Central memory CD8-positive, alpha-beta T cell (primary cell): Measurements from ENCODE around the gene ENDOG.

Source experiments
- ATAC-seq: fragments of 150-1000 bp; cut with Tn5 transposase; replicated peaks from 2 replicates; pipeline ENCODE4 v1.10.0; 2022; ENCODE audit warnings: mild to moderate bottlenecking, moderate FRiP score, moderate number of reproducible peaks; ENCODE audit not compliant: poor library complexity, severe bottlenecking; ENCODE audit errors: extremely low read depth
- DNase-seq, 2 donors: peaks; one replicate each; pipeline ENCODE4 v3.0.0; 2021; ENCODE audit warnings: low spot score in 2 of 2
- H3K27ac Mint-ChIP-seq: one replicate; pipeline ENCODE4 v1.8.0; 2022; ENCODE audit warnings: low read depth, mild to moderate bottlenecking, moderate library complexity, mixed read lengths
- H3K27me3 Mint-ChIP-seq: one replicate; pipeline ENCODE4 v1.8.0; 2022; ENCODE audit warnings: mixed read lengths
- H3K36me3 Mint-ChIP-seq: one replicate; pipeline ENCODE4 v1.8.0; 2022; ENCODE audit warnings: mild to moderate bottlenecking, moderate library complexity, mixed read lengths; ENCODE audit not compliant: insufficient read depth
- H3K4me1 Mint-ChIP-seq: one replicate; pipeline ENCODE4 v1.8.0; 2022; ENCODE audit warnings: mixed read lengths
- H3K4me3 Mint-ChIP-seq: one replicate; pipeline ENCODE4 v1.8.0; 2022; ENCODE audit warnings: mild to moderate bottlenecking, moderate library complexity, mixed read lengths
- H3K9me3 Mint-ChIP-seq: one replicate; pipeline ENCODE4 v1.8.0; 2022; ENCODE audit warnings: mixed read lengths

The ENDOG gene

GRCh38 chr9:128824911-128825310 is 6.6 kb downstream of the ENDOG start:
- Mint-ChIP-seq H3K4me1 (peaks cover 32% of the 10 kb centered on the region), H3K9me3 (no peaks in the 10 kb centered on the region), H3K36me3 (peaks cover 17% of the 10 kb centered on the region), H3K27ac (no peak overlapping the region), H3K27me3 (no peaks in the 10 kb centered on the region), H3K4me3 (no peak overlapping the region)
- DNase-seq = no peak
- no peak for ATAC-seq

DNA sequence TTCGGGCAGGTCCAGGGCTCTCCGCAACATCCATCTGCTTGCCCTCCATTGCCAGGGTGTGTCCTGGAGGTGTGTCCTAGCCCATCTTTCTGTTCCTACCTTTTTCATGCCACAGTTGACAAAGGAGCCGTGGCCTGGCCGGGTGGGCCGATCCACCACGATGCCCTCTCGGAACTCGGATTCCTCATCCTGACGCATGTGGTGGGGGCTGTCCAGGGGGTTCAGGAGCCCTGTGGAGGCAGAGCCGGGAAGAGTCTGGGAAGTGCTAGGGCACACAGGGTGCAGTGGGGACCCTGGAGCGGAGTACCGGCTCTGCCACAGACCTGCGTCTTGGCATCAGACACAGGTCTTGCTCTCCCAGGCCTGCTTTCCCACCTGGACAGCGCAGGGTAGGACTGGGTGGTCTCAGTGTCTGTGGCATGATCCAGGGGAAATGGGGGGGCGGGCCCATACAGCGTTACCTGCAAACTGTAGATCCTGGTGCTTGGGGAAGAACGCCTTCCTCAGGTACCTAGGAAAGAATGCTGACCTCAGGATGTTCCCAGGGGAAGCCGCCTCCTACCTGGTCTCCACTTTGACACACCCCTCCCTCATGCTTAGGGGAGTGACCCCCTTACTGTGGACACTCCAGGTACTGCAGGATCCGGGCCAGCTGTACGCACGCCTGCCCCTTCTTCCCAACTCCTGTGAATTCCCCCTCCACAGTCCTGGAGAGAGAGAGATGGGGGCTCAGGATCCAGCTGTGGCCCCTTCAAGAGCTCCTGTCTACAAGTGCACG is 7.8 kb downstream of the ENDOG start:
- H3K4me3 Mint-ChIP-seq = no peak overlapping the region
- no peak overlapping the region for H3K27ac Mint-ChIP-seq
- no peak for ATAC-seq
- H3K9me3 Mint-ChIP-seq = no peaks in the 10 kb centered on the region
- H3K36me3 Mint-ChIP-seq = peaks cover 13% of the 10 kb centered on the region
- DNase-seq = no peak
- peaks cover 25% of the 10 kb centered on the region for H3K4me1 Mint-ChIP-seq
- H3K27me3 Mint-ChIP-seq = no peaks in the 10 kb centered on the region

DNA sequence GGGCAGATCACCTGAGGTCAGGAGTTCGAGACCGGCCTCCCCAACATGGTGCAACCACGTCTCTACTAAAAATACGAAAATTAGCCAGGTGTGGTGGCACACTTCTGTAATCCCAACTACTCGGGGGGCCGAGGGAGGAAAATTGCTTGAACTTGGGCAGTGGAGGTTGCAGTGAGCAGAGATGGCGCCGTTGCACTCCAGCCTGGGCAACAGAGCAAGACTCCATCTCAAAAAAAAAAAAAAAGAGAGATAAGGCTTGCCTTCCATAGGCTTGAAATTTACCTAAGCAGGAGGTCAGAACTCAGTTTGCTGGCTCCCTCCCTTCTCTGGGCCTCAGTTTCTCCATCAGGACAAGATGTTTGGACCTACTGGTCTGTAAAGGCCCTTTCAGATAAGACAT is 10.0 kb downstream of the ENDOG start:
- DNase-seq (no peak), ATAC-seq (no peak)
- Mint-ChIP-seq H3K4me3 (peak overlapping the region; percentile 97), H3K27ac (peak overlapping the region; percentile 93), H3K27me3 (no peaks in the 10 kb centered on the region), H3K36me3 (peaks cover 14% of the 10 kb centered on the region), H3K9me3 (no peaks in the 10 kb centered on the region), H3K4me1 (peaks cover 20% of the 10 kb centered on the region)

- Mint-ChIP-seq H3K4me1 (peaks cover 20% of the 10 kb centered on the region), H3K4me3 (peak overlapping the region; percentile 97), H3K9me3 (no peaks in the 10 kb centered on the region), H3K27me3 (no peaks in the 10 kb centered on the region), H3K36me3 (peaks cover 14% of the 10 kb centered on the region), H3K27ac (peak overlapping the region; percentile 93)
- ATAC-seq (no peak), DNase-seq (no peak)
These were observed 10.6 kb downstream of the ENDOG start for GRCh38 chr9:128828719-128829452.

- Mint-ChIP-seq H3K27me3 (no peaks in the 10 kb centered on the region), H3K27ac (peak within 1 kb of the TSS; percentile 93), H3K4me1 (peaks cover 20% of the 10 kb centered on the region), H3K9me3 (no peaks in the 10 kb centered on the region), H3K4me3 (peak within 1 kb of the TSS; percentile 97), H3K36me3 (peaks cover 10% of the 10 kb centered on the region)
- peak; percentile 83 to 92 for DNase-seq
- peak; percentile 99 for ATAC-seq
These were observed 11.4 kb downstream of the ENDOG start, which contains the start of gene SPOUT1 for GRCh38 chr9:128829477-128830251. SPOUT1 (minus strand) TSS chr9:128829794; CDS start chr9:128829780, 14 bp downstream.

DNA sequence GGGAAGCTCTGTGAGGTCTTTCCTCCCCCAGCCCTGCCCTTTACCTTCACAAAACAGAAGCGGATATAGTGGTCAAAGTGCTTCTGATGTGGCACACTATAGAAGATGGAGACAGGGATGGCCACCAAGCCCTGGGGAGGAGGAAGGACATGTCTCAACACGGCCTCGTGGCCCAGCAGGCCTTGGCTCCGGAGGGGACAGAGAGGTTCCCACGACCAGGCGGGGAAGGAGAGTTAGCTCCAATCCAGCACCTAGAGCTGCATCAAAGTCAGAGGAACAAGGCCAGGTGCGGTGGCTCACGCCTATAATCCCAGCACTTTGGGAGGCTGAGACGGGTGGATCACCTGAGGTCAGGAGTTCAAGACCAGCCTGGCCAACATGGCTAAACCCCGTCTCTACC is 15.4 kb downstream of the ENDOG start:
- Mint-ChIP-seq H3K4me3 (no peak overlapping the region), H3K27me3 (no peaks in the 10 kb centered on the region), H3K36me3 (peaks cover 7% of the 10 kb centered on the region), H3K9me3 (no peaks in the 10 kb centered on the region), H3K27ac (peak overlapping the region; percentile 83), H3K4me1 (peaks cover 16% of the 10 kb centered on the region)
- ATAC-seq (no peak), DNase-seq (no peak)

DNA sequence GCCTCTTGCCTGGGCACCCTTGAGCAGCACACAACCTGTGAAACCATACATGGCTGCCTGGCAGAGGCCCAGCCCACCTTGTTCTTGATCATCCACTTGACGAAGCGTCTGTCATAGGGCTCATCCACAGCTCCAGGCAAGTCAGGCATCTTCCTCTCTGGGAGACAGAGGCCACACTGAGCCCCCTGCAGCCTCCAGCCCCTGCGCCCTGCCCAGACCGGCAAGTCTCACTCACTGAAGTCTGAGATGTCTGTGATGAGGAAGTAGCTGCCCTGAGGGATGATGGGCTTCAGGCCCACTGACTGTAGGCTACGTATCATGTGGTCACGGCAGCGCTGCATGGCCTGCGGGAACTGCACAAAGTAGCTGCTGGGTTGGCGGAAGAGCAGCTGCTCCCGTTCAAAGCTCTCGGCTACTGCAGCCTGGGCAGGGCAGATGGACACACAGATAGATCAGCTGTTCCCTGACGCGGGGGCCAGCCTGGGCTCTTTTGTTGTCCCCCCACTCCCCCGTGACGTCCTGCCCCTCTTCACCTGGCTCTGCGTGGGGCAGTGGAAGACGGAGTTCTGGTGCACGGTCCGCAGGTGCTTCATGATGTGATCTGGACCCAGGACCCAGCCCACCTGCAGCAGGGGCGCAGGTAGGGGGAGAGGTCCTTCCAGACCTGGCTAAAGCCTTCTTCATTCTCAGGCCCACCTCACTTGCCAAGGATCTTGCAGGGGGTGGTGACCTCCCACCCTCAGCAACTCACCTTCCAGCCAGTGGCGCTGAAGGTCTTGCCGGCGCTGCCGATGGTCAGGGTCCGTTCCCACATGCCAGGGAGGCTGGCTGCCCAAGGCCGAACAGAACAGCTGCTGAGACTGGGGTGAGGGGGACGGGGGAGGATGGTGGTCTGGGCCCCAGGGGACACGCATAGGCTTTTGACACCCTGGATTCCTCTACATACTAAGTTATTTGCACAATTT is 17.2 kb downstream of the ENDOG start:
- no peaks in the 10 kb centered on the region for H3K4me1 Mint-ChIP-seq
- no peak overlapping the region for H3K27ac Mint-ChIP-seq
- no peaks in the 10 kb centered on the region for H3K9me3 Mint-ChIP-seq
- no peak for ATAC-seq
- no peak overlapping the region for H3K4me3 Mint-ChIP-seq
- peaks cover 7% of the 10 kb centered on the region for H3K36me3 Mint-ChIP-seq
- no peaks in the 10 kb centered on the region for H3K27me3 Mint-ChIP-seq
- DNase-seq = no peak

DNA sequence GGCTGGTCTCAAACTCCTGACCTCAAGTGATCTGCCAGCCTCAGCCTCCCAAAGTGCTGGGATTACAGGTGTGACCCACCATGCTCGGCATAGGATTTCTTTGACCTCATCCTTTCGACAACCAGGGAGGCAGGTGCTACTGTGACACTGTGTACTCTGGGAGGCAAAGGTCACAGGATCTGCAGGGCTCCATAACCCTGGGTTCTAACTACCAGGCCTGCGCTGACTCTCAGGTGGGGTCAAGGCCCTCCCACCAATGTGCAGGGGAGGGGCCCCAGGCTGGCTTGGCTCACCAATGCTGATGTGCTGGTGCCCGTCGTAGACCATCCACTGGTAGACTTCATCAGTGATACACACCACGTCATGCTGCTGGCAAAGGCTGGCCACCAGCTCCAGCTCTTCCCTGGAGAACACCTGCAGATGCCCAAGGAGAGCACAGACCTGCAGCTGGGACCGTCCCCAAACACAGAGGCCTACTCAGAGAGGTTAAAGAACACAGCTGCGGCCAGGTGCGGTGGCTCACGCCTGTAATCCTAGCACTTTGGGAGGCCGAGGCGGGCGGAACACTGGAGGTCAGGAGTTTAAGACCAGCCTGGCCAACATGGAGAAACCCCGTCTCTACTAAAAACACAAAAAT is 18.3 kb downstream of the ENDOG start:
- no peak for ATAC-seq
- H3K4me1 Mint-ChIP-seq = no peaks in the 10 kb centered on the region
- H3K27me3 Mint-ChIP-seq = no peaks in the 10 kb centered on the region

GRCh38 chr9:128838338-128838737 is 20.0 kb downstream of the ENDOG start:
- Mint-ChIP-seq H3K4me1 (no peaks in the 10 kb centered on the region), H3K27me3 (no peaks in the 10 kb centered on the region), H3K27ac (no peak overlapping the region), H3K4me3 (no peak overlapping the region), H3K9me3 (no peaks in the 10 kb centered on the region), H3K36me3 (peaks cover 10% of the 10 kb centered on the region)
- no peak for ATAC-seq
- no peak for DNase-seq

More for the DNA sequence above, 18.3 kb downstream of the ENDOG start:
- H3K9me3 Mint-ChIP-seq = no peaks in the 10 kb centered on the region
- no peak overlapping the region for H3K4me3 Mint-ChIP-seq
- no peak for DNase-seq
- no peak overlapping the region for H3K27ac Mint-ChIP-seq
- peaks cover 7% of the 10 kb centered on the region for H3K36me3 Mint-ChIP-seq

GRCh38 chr9:128840524-128840923 is 22.2 kb downstream of the ENDOG start:
- Mint-ChIP-seq H3K9me3 (no peaks in the 10 kb centered on the region), H3K4me3 (no peak overlapping the region), H3K27me3 (no peaks in the 10 kb centered on the region), H3K4me1 (no peaks in the 10 kb centered on the region), H3K27ac (no peak overlapping the region), H3K36me3 (peaks cover 11% of the 10 kb centered on the region)
- ATAC-seq = no peak
- no peak for DNase-seq

DNA sequence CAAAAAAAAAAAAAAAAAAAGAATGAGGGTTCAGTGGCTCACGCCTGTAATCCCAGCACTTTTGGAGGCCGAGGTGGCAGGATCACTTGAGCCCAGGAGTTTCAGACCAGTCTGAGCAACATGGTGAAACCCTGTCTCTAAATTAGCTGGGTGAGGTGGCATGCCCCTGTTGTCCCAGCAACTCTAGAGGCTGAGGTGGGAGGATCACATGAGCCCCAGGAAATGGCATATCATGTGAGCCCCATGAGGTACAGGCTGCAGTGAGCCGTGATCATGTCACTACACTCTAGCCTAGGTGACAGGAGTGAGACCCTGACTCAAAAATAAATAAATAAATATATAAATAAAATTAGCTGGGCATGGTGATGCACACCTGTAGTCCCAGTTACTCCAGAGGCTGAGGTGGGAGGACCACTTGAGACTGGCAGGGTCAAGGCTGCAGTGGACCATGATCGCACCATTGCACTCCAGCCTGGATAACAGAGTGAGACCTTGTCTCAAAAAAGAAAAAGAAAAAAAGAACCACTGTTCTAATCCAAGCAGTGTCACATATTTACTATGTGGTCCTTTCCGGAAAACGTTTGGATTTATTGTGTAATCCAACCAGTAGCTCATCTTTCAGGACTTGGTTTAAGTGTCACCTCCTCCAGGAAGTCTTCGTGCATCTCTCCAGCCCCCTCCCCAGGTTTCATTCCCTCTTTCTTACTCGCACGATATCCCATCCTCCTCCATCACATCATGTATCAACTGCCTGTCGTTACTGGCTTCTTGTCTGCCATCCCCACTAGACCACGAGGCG is 23.6 kb downstream of the ENDOG start:
- DNase-seq = no peak
- peaks cover 11% of the 10 kb centered on the region for H3K36me3 Mint-ChIP-seq
- H3K9me3 Mint-ChIP-seq = no peaks in the 10 kb centered on the region
- no peaks in the 10 kb centered on the region for H3K27me3 Mint-ChIP-seq
- no peak overlapping the region for H3K4me3 Mint-ChIP-seq
- H3K4me1 Mint-ChIP-seq = no peaks in the 10 kb centered on the region
- ATAC-seq = no peak
- H3K27ac Mint-ChIP-seq = no peak overlapping the region
